Parathyroid adenoma (tissue), 2 donors: ENCODE data around the gene CLASP1.

Source experiments
- H2AFZ ChIP-seq: fragments of 300-600 bp; sonication (generic); one replicate; pipeline ENCODE4 v1.7.0; 2017; ENCODE audit warnings: antibody characterized with exemption, mild to moderate bottlenecking
- H3K27ac ChIP-seq: fragments of 300-600 bp; sonication (generic); one replicate; pipeline ENCODE4 v1.7.0; 2017
- H3K27me3 ChIP-seq: fragments of 300-600 bp; sonication (generic); one replicate; pipeline ENCODE4 v1.7.0; 2017; ENCODE audit warnings: low read length; ENCODE audit not compliant: control insufficient read depth, insufficient read depth
- H3K36me3 ChIP-seq: fragments of 300-600 bp; sonication (generic); one replicate; pipeline ENCODE4 v1.7.0; 2017; ENCODE audit warnings: low read length; ENCODE audit not compliant: control insufficient read depth, insufficient read depth
- H3K4me1 ChIP-seq: fragments of 300-600 bp; sonication (generic); one replicate; pipeline ENCODE4 v1.7.0; 2017; ENCODE audit warnings: control low read depth
- H3K4me2 ChIP-seq: fragments of 300-600 bp; sonication (generic); one replicate; pipeline ENCODE4 v1.7.0; 2017; ENCODE audit warnings: low read length
- H3K4me3 ChIP-seq: fragments of 300-600 bp; sonication (generic); one replicate; pipeline ENCODE4 v1.7.0; 2017; ENCODE audit warnings: low read depth, low read length
- H3K79me2 ChIP-seq: fragments of 300-600 bp; sonication (generic); one replicate; pipeline ENCODE4 v1.7.0; 2017; ENCODE audit warnings: control low read depth
- H3K9ac ChIP-seq: fragments of 300-600 bp; sonication (generic); one replicate; pipeline ENCODE4 v1.7.0; 2017; ENCODE audit warnings: mild to moderate bottlenecking
- H3K9me3 ChIP-seq: fragments of 300-600 bp; sonication (generic); one replicate; pipeline ENCODE4 v1.7.0; 2017; ENCODE audit warnings: low read length; ENCODE audit not compliant: control insufficient read depth
- TF ChIP-seq, protein P1 (sequence below): fragments of 300-600 bp; sonication (generic); IDR thresholded peaks from one replicate; pipeline ENCODE4 v1.7.0; 2017; ENCODE audit warnings: antibody characterized with exemption, mild to moderate bottlenecking
- donor health status: primary hyperparathyroidism.

CLASP1 gene

DNA sequence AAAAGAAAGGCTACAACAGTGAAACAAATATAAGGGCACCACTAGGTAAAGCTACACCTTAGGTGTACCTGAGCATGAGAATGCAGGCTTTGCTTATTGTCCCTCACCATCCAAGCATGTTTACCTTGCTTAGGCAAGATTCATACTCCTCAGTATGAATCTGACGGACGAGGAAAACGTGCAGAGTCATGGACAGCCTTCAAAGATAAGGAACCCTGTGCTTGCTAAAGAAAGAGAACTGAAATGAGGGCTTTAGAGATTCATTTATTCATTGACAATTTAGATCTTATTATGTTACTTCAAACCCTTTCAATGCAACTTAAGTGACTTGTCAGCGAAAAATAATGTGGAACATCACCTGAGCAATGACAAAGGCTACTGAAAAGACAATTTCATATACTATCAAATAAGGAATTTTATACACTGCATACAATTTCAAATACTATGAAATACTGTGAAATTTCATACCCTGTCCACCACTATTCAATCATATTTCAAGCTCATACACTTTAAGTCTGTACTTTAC, 21.7 kb downstream of the CLASP1 start:
- no peaks in the 10 kb centered on the region for H3K36me3 ChIP-seq
- H2AFZ ChIP-seq: no peak overlapping the region
- TF ChIP-seq, protein P1, sequence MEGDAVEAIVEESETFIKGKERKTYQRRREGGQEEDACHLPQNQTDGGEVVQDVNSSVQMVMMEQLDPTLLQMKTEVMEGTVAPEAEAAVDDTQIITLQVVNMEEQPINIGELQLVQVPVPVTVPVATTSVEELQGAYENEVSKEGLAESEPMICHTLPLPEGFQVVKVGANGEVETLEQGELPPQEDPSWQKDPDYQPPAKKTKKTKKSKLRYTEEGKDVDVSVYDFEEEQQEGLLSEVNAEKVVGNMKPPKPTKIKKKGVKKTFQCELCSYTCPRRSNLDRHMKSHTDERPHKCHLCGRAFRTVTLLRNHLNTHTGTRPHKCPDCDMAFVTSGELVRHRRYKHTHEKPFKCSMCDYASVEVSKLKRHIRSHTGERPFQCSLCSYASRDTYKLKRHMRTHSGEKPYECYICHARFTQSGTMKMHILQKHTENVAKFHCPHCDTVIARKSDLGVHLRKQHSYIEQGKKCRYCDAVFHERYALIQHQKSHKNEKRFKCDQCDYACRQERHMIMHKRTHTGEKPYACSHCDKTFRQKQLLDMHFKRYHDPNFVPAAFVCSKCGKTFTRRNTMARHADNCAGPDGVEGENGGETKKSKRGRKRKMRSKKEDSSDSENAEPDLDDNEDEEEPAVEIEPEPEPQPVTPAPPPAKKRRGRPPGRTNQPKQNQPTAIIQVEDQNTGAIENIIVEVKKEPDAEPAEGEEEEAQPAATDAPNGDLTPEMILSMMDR: no peak
- no peaks in the 10 kb centered on the region for H3K9me3 ChIP-seq
- peaks cover 35% of the 10 kb centered on the region for H3K79me2 ChIP-seq
- no peak overlapping the region for H3K27ac ChIP-seq
- H3K4me3 ChIP-seq: no peak overlapping the region
- no peaks in the 10 kb centered on the region for H3K4me1 ChIP-seq
- H3K4me2 ChIP-seq: no peak overlapping the region
- H3K27me3 ChIP-seq: no peaks in the 10 kb centered on the region
- H3K9ac ChIP-seq: no peak overlapping the region

DNA sequence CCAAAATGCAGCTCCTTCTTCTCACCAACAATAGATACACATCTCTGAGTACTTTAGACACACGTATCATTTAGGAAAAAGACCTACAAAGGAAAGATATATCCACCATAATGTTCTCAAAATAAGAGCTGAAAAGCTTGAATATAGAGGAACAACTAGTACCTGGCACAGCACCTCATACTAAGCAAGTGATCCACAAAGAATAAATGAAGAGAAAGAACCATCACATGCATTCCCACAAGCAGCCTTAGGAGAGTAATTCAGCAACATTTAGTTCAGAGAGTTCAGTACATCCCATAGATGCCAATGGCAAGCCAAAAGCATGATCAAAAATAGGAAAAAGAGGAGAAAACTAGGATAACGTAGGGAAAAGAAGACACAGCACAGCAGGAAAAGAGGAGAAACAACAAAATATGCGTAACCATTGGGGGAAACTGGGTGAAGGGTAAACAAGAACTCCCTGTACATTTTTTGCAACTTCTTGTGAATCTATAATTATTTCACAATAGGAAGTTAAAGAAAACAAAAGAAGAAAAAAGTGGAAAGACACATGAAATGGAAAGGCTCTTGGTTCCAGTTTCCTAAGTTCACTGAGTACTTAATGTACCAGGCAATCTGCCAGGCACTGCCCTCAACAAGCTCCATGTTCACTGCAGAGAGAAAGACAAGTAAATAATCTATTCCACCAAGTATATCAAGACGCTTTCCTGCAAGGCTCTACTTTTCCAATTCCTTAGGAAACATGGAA, 22.3 kb downstream of the CLASP1 start:
- Histone ChIP-seq H3K9me3 (no peaks in the 10 kb centered on the region), H3K4me1 (no peaks in the 10 kb centered on the region), H3K4me2 (no peak overlapping the region), H3K27me3 (no peaks in the 10 kb centered on the region), H2AFZ (no peak overlapping the region), H3K27ac (no peak overlapping the region), H3K9ac (no peak overlapping the region), H3K36me3 (no peaks in the 10 kb centered on the region), H3K79me2 (peaks cover 42% of the 10 kb centered on the region), H3K4me3 (no peak overlapping the region)
- TF ChIP-seq, protein P1: no peak

DNA sequence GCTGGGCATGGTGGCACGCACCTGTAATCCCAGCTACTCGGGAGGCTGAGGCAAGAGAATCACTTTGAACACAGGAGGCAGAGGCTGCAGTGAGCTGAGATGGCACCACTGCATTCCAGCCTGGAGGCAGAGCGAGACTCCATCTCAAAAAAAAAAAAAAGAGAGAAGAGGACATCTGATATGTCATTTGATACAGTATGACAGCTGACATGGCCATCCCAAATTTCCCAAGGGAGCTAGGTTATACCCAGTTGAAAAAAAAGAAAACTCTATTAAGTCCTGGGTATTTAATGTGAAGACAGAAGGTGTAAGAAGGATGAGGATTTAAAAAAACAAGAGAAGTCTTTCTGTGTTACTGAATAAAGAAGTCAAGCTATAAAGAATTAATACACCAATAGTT, 23.3 kb downstream of the CLASP1 start:
- no peaks in the 10 kb centered on the region for H3K4me1 ChIP-seq
- no peak overlapping the region for H3K4me3 ChIP-seq
- H3K27ac ChIP-seq: no peak overlapping the region
- H3K36me3 ChIP-seq: no peaks in the 10 kb centered on the region
- H3K9me3 ChIP-seq: no peaks in the 10 kb centered on the region
- no peak overlapping the region for H3K9ac ChIP-seq
- peaks cover 41% of the 10 kb centered on the region for H3K79me2 ChIP-seq
- no peak overlapping the region for H3K4me2 ChIP-seq
- TF ChIP-seq, protein P1: no peak
- H2AFZ ChIP-seq: no peak overlapping the region
- no peaks in the 10 kb centered on the region for H3K27me3 ChIP-seq

DNA sequence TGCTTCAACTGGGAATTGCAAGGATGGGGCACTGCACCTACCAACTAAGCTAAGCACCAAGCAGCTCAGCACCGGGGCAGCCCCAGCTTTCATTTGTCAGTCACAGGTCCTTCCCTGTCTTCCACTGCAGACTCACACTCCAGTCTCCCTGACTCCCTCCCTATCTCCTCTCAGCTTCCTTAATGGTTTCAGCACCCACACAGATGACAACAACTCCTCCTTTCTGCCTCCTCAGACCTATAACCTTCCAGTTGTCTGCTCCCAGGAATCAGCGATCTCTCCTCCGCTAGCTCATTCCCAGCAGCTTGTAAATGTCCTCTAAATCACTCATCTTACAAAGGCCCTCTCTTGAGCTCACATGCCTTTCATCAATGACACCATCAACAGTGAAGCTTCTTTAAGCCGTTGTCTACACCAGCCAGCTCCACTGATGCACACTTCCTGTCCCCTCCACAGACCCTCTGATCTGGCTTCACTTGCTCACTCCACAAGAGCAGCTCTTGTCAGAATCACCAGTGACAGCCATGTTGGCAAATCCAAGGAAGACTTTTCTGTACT, 32.1 kb downstream of the CLASP1 start:
- no peak overlapping the region for H3K27ac ChIP-seq

More for the DNA sequence above, 32.1 kb downstream of the CLASP1 start:
- H3K36me3 ChIP-seq: no peaks in the 10 kb centered on the region
- no peaks in the 10 kb centered on the region for H3K27me3 ChIP-seq
- no peak overlapping the region for H3K4me3 ChIP-seq
- H3K9me3 ChIP-seq: no peaks in the 10 kb centered on the region
- no peak overlapping the region for H2AFZ ChIP-seq
- H3K4me2 ChIP-seq: no peak overlapping the region
- no peak overlapping the region for H3K9ac ChIP-seq
- H3K79me2 ChIP-seq: peaks cover 55% of the 10 kb centered on the region
- TF ChIP-seq, protein P1: no peak
- peaks cover 6% of the 10 kb centered on the region for H3K4me1 ChIP-seq
